Measurements from ENCODE around the gene ATF5.
"Not testable (repeated sequence)": the region's sequence is repeated elsewhere in the genome, so short reads cannot be mapped to it uniquely, and the experiment has no call there.

The ATF5 gene

GRCh38 chr19:49923055-49924003 lies 5.7 kb upstream of the ATF5 start:
- DNase-seq, result no peak

GRCh38 chr19:49924004-49924880 lies 4.8 kb upstream of the ATF5 start:
- DNase-seq, result no peak

GRCh38 chr19:49924881-49925210 lies 4.2 kb upstream of the ATF5 start:
- not testable (repeated sequence) for DNase-seq

GRCh38 chr19:49925486-49925885 lies 3.5 kb upstream of the ATF5 start:
- no peak for DNase-seq

GRCh38 chr19:49926515-49926914 lies 2.5 kb upstream of the ATF5 start:
- DNase-seq, result no peak

- no peak for DNase-seq
Measured at GRCh38 chr19:49927526-49928264, 1.3 kb upstream of the ATF5 start.

- peak; percentile 91 for DNase-seq
Measured at GRCh38 chr19:49929611-49930482, 842 bp downstream of the ATF5 start.

GRCh38 chr19:49930483-49931011 lies 1.5 kb downstream of the ATF5 start:
- DNase-seq, result no peak

GRCh38 chr19:49931293-49932040 lies 2.5 kb downstream of the ATF5 start:
- no peak for DNase-seq

GRCh38 chr19:49932041-49932451 lies 3.0 kb downstream of the ATF5 start:
- no peak for DNase-seq

- DNase-seq, result no peak
Measured at GRCh38 chr19:49932731-49933131, 3.7 kb downstream of the ATF5 start.

GRCh38 chr19:49933643-49934042 lies 4.6 kb downstream of the ATF5 start:
- DNase-seq, result no peak

- DNase-seq, result no peak
Measured at GRCh38 chr19:49936549-49936948, 7.5 kb downstream of the ATF5 start.

GRCh38 chr19:49937750-49938381 lies 8.9 kb downstream of the ATF5 start:
- DNase-seq, result peak; percentile 43

GRCh38 chr19:49938662-49939061 lies 9.7 kb downstream of the ATF5 start:
- DNase-seq, result no peak

GRCh38 chr19:49939721-49940481 lies 10.9 kb downstream of the ATF5 start:
- no peak for DNase-seq

- DNase-seq, result no peak
Measured at GRCh38 chr19:49940482-49940791, 11.4 kb downstream of the ATF5 start.

- not testable (repeated sequence) for DNase-seq
Measured at GRCh38 chr19:49944567-49944966, 15.6 kb downstream of the ATF5 start.

GRCh38 chr19:49946415-49946814 lies 17.4 kb downstream of the ATF5 start:
- DNase-seq, result no peak
